Adrenal gland (tissue), 12 donors: Measurements from ENCODE around the gene SBF2. TPM values are rescaled to one million over a fixed set of nuclear protein-coding genes. Genes with fewer than 3 reads are reported as not detected.
A peak's percentile ranks its signal among the peaks of the same experiment; 100 is the strongest.

Source experiments
- DNase-seq, 7 donors: peaks; one replicate each; pipeline ENCODE4 v3.0.0-alpha.2; 2019 to 2020
- H3K27ac ChIP-seq, 5 donors: fragments of 200-600 bp; sonication (generic) in 4 of 5; 1 replicate in 3 of 5; 2 replicates in 2 of 5; pipeline versions ENCODE4 v1.5.1 to v1.8.0; 2016 to 2020; ENCODE audit warnings: mild to moderate bottlenecking in 1 of 5
- H3K27me3 ChIP-seq: fragments of 200-600 bp; 2 replicates; pipeline ENCODE4 v1.8.0; 2021
- H3K36me3 ChIP-seq, 2 donors: fragments of 200-600 bp; replicated peaks in 1 of 2; 1 replicate in 1 of 2; 2 replicates in 1 of 2; pipeline versions ENCODE4 v1.5.1 to v1.8.0; 2018 to 2022
- H3K4me1 ChIP-seq, 2 donors: fragments of 200-600 bp; replicated peaks in 1 of 2; 1 replicate in 1 of 2; 2 replicates in 1 of 2; pipeline versions ENCODE4 v1.5.1 to v1.8.0; 2018 to 2021
- H3K4me3 ChIP-seq, 4 donors: fragments of 200-600 bp; sonication (generic) in 3 of 4; one replicate each; pipeline ENCODE4 v1.5.1; 2016 to 2018
- H3K9me3 ChIP-seq, 3 donors: fragments of 200-600 bp; sonication (generic) in 1 of 3; replicated peaks in 1 of 3; 1 replicate in 2 of 3; 2 replicates in 1 of 3; pipeline versions ENCODE4 v1.5.1 to v1.8.0; 2016 to 2021
- CTCF ChIP-seq, 6 experiments: fragments of 450-650 bp in 4 of 6; fragments of 200-600 bp in 2 of 6; sonication (generic) in 1 of 6; IDR thresholded peaks; 1 replicate in 5 of 6; 2 replicates in 1 of 6; pipeline versions ENCODE4 v1.5.1 to v1.8.0; 2016 to 2021; ENCODE audit warnings: antibody characterized with exemption in 6 of 6, mild to moderate bottlenecking in 2 of 6, moderate library complexity in 1 of 6
- POLR2A ChIP-seq, 2 donors: fragments of 450-650 bp; IDR thresholded peaks; one replicate each; pipeline ENCODE4 v1.6.1; 2017; ENCODE audit warnings: antibody characterized with exemption in 2 of 2, mild to moderate bottlenecking in 2 of 2, moderate library complexity in 1 of 2
- WGBS, 4 donors: extraction: QIAGEN DNeasy Blood & Tissue Kit in 2 of 4; methylation state at CpG; one replicate each; pipeline versions ENCODE4 v1.1.5 to v1.1.7; 2013 to 2017; 5-methylcytosine and 5-hydroxymethylcytosine counted together
- intact Hi-C, 2 donors: fragments of 100-400 bp; cut with DNase I; formaldehyde crosslinking; loops; one replicate each; pipeline versions ENCODE4 v1.14.1 to v1.15.0; 2022 to 2023
- polyA plus RNA-seq, 3 donors: library from polyadenylated mRNA; stranded (reverse); fragments of 200-250 nt in 2 of 3; fragments of 350-450 nt in 1 of 3; fragmentation: Illumina TruSeq in 1 of 3; extraction: RNeasy Lipid Tissue Mini Kit (QIAGEN cat#74804) in 1 of 3; gene quantifications; one replicate each; pipeline ENCODE4 v1.2.3, GENCODE V29; 2013 to 2014
- total RNA-seq, 9 donors: library from RNA; depleted of rRNA in 4 of 9; stranded (reverse); fragments of >200 nt in 4 of 9; fragments of 120-200 nt in 1 of 9; fragmentation: NEBNext Ultra II Directional in 1 of 9; extraction: Animal tissue kit (Norgen Biotek cat#: 25700) in 1 of 9; gene quantifications; one replicate each; pipeline versions ENCODE4 v1.1.0 to v1.2.4, GENCODE V29; 2013 to 2023
- donor health status: healthy with polysubstance abuse.
- donor health status: Bipolar disorder and iron deficiency.
- donor health status: DM: yes; HTN: yes; CAD: no.
- donor health status: DM: no; HTN: no; CAD: no.
- donor health status: DM: no; HTN: no; CAD: no.
- donor health status: DM: yes; HTN: yes; CAD: no.

Gene SBF2
- total and polyA plus RNA-seq, 12 donors, result 12.5 to 66.7 (median 38.0) TPM

GRCh38 chr11:9775398-9775779 is 518.6 kb downstream of the SBF2 start:
- TF ChIP-seq CTCF (IDR thresholded peaks at IDR 0.05) (no peak), POLR2A (IDR thresholded peaks at IDR 0.05) (no peak)
- DNase-seq, result no peak
- H3K4me1 ChIP-seq, result peaks cover 5 to 9% of the 10 kb centered on the region in 2 donors
- no peak overlapping the region for H3K4me3 ChIP-seq
- H3K27me3 ChIP-seq, result no peaks in the 10 kb centered on the region
- peak overlapping the region in 2 of 5 donors; percentile 36 to 44 for H3K27ac ChIP-seq
- intact Hi-C loops, result no loop called here
- 36 to 80% (median 54%) methylated on average over 2 of the region's 2 CpGs for WGBS, 4 donors
- H3K36me3 ChIP-seq, result peaks cover 0 to 11% of the 10 kb centered on the region in 2 donors
- H3K9me3 ChIP-seq, result no peaks in the 10 kb centered on the region

GRCh38 chr11:9774591-9775397 is 519.2 kb downstream of the SBF2 start:
- Histone ChIP-seq H3K27ac (peak overlapping the region in 2 of 5 donors; percentile 36 to 44), H3K36me3 (peaks cover 0 to 8% of the 10 kb centered on the region in 2 donors), H3K9me3 (no peaks in the 10 kb centered on the region), H3K4me1 (peaks cover 5 to 9% of the 10 kb centered on the region in 2 donors), H3K27me3 (no peaks in the 10 kb centered on the region), H3K4me3 (no peak overlapping the region)
- intact Hi-C loops, result no loop called here
- DNase-seq, result peak in 1 of 7 donors; percentile 49
- TF ChIP-seq POLR2A (IDR thresholded peaks at IDR 0.05), result no peak
- TF ChIP-seq CTCF (IDR thresholded peaks at IDR 0.05), result no peak
- WGBS, 4 donors, result 34 to 44% (median 40%) methylated on average over 6 of the region's 6 CpGs

- Histone ChIP-seq H3K27ac (no peak overlapping the region), H3K4me1 (peaks cover 5 to 9% of the 10 kb centered on the region in 2 donors), H3K27me3 (no peaks in the 10 kb centered on the region), H3K9me3 (no peaks in the 10 kb centered on the region), H3K36me3 (peaks cover 0 to 1% of the 10 kb centered on the region in 2 donors), H3K4me3 (no peak overlapping the region)
- no peak for DNase-seq
- TF ChIP-seq POLR2A (IDR thresholded peaks at IDR 0.05) (no peak), CTCF (IDR thresholded peaks at IDR 0.05) (no peak)
- intact Hi-C loops, result no loop called here
Observed at GRCh38 chr11:9774109-9774508, 519.9 kb downstream of the SBF2 start.

GRCh38 chr11:9773524-9773923 is 520.5 kb downstream of the SBF2 start:
- H3K27me3 ChIP-seq, result no peaks in the 10 kb centered on the region
- no peaks in the 10 kb centered on the region for H3K36me3 ChIP-seq
- no peak for DNase-seq
- H3K27ac ChIP-seq, result no peak overlapping the region
- WGBS, 4 donors, result 95 to 100% (median 99%) methylated on average over 2 of the region's 2 CpGs
- peaks cover 5 to 9% of the 10 kb centered on the region in 2 donors for H3K4me1 ChIP-seq
- TF ChIP-seq CTCF (IDR thresholded peaks at IDR 0.05) (no peak), POLR2A (IDR thresholded peaks at IDR 0.05) (no peak)
- H3K4me3 ChIP-seq, result no peak overlapping the region
- intact Hi-C loops, result no loop called here
- H3K9me3 ChIP-seq, result no peaks in the 10 kb centered on the region
